Activated CD4-positive, alpha-beta T cell treated with anti-CD3 and anti-CD28 coated beads for 48 hours (primary cell): ENCODE data around the gene ZSCAN12.
A peak's percentile ranks its signal among the peaks of the same experiment; 100 is the strongest.
"Not testable (repeated sequence)": the region's sequence is repeated elsewhere in the genome, so short reads cannot be mapped to it uniquely, and the experiment has no call there.

Source experiments
- DNase-seq: peaks from one replicate; pipeline ENCODE4 v3.0.0-alpha.2; 2020

ZSCAN12 gene

GRCh38 chr6:28399350-28400121, at the start of gene ZSCAN12:
TSS of gene ZSCAN12 (minus strand) at chr6:28399747. CDS start at chr6:28398405, 1,342 bp downstream.
- DNase-seq, result peak; percentile 93

- DNase-seq, result no peak
Observed at GRCh38 chr6:28449056-28449455, 49.5 kb upstream of the ZSCAN12 start.

GRCh38 chr6:28447512-28447906, 48.0 kb upstream of the ZSCAN12 start:
- DNase-seq, result not testable (repeated sequence)

- DNase-seq, result no peak
Observed at GRCh38 chr6:28446818-28447511, 47.4 kb upstream of the ZSCAN12 start.

GRCh38 chr6:28444759-28445158, 45.2 kb upstream of the ZSCAN12 start:
- DNase-seq, result peak; percentile 56

- DNase-seq, result peak; percentile 90
Observed at GRCh38 chr6:28443112-28443773, 43.7 kb upstream of the ZSCAN12 start, which contains the start of gene ZSCAN23. TSS of gene ZSCAN23 (minus strand) at chr6:28443491. CDS start at chr6:28436266, 7,225 bp downstream.

- DNase-seq, result no peak
Observed at GRCh38 chr6:28442586-28442985, 43.0 kb upstream of the ZSCAN12 start.

GRCh38 chr6:28436404-28436803, 36.9 kb upstream of the ZSCAN12 start:
- no peak for DNase-seq

GRCh38 chr6:28433119-28433518, 33.6 kb upstream of the ZSCAN12 start:
- DNase-seq, result no peak

GRCh38 chr6:28429781-28430180, 30.2 kb upstream of the ZSCAN12 start:
- no peak for DNase-seq

GRCh38 chr6:28425944-28426541, 26.5 kb upstream of the ZSCAN12 start:
- DNase-seq, result no peak

GRCh38 chr6:28424163-28424562, 24.6 kb upstream of the ZSCAN12 start:
- no peak for DNase-seq

- no peak for DNase-seq
Observed at GRCh38 chr6:28423546-28423945, 24.0 kb upstream of the ZSCAN12 start.

GRCh38 chr6:28413681-28414080, 14.1 kb upstream of the ZSCAN12 start:
- DNase-seq, result no peak

GRCh38 chr6:28410767-28411166, 11.2 kb upstream of the ZSCAN12 start:
- DNase-seq, result no peak

GRCh38 chr6:28408076-28408802, 8.7 kb upstream of the ZSCAN12 start:
- no peak for DNase-seq

GRCh38 chr6:28407401-28407800, 7.9 kb upstream of the ZSCAN12 start:
- DNase-seq, result no peak

GRCh38 chr6:28403923-28404322, 4.4 kb upstream of the ZSCAN12 start:
- DNase-seq, result not testable (repeated sequence)

GRCh38 chr6:28402197-28402596, 2.6 kb upstream of the ZSCAN12 start:
- no peak for DNase-seq

GRCh38 chr6:28401172-28401571, 1.6 kb upstream of the ZSCAN12 start:
- DNase-seq, result no peak

- no peak for DNase-seq
Observed at GRCh38 chr6:28400122-28400451, 540 bp upstream of the ZSCAN12 start.

- DNase-seq, result no peak
Observed at GRCh38 chr6:28395918-28396317, 3.6 kb downstream of the ZSCAN12 start.
